Measurements from ENCODE around the gene ASH1L.
A peak's percentile ranks its signal among the peaks of the same experiment; 100 is the strongest.
"Not testable (repeated sequence)": the region's sequence is repeated elsewhere in the genome, so short reads cannot be mapped to it uniquely, and the experiment has no call there.

ASH1L gene

DNA sequence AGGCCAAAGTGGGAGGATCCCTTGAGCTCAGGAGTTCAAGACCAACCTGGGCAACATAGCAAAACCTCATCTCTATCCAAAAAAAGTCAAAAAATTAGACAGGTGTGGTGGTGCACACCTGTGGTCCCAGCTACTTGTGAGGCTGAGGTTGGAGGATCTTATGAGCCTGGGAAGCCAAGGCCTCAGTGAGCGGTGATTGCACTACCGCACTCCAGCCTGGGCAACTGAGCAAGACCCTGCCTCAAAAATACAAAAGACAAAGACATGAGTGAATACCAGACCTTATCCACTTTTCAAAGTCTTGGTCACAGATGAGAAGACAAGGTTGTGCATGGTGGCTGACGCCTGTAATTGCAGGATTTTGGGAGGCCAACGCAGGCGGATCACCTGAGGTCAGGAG, 34.3 kb upstream of the ASH1L start:
- no peak for DNase-seq (ENCODE audit: low read depth)
- TF ChIP-seq, protein P1, sequence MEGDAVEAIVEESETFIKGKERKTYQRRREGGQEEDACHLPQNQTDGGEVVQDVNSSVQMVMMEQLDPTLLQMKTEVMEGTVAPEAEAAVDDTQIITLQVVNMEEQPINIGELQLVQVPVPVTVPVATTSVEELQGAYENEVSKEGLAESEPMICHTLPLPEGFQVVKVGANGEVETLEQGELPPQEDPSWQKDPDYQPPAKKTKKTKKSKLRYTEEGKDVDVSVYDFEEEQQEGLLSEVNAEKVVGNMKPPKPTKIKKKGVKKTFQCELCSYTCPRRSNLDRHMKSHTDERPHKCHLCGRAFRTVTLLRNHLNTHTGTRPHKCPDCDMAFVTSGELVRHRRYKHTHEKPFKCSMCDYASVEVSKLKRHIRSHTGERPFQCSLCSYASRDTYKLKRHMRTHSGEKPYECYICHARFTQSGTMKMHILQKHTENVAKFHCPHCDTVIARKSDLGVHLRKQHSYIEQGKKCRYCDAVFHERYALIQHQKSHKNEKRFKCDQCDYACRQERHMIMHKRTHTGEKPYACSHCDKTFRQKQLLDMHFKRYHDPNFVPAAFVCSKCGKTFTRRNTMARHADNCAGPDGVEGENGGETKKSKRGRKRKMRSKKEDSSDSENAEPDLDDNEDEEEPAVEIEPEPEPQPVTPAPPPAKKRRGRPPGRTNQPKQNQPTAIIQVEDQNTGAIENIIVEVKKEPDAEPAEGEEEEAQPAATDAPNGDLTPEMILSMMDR (IDR thresholded peaks at IDR 0.05; ENCODE audit: insufficient read depth, low read depth, low read length, missing control alignments): no peak
- H3K4me3 ChIP-seq (ENCODE audit: low read depth, low read length): no peak overlapping the region

DNA sequence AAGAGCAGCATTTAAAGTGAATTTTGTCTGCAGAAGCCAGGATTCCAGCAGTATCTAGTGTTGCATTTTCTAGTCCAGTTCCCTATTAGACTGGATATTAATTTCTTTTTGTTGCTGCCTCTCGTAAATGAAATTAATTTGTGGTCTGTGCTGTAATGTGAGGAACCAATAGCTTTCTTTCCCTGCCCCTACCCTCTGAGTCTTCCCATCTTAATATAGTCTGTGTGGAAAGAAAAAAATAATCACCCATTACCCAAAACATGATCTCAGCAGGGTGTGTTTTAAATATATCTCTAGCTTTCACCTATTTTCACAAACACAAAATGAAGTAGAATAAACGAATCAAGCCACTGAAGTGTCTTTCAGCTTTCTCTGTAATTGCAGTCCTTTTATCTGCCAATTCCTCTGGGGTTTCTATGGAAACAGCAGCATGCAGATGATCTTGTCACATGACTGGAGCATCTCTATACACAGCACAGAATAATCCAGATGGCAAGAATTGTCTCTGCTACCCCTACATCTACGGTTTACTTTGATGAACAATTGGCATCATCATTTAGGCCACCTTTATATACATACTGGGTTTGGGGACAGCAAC, 33.4 kb upstream of the ASH1L start:
- not testable (repeated sequence) for H3K4me3 ChIP-seq (ENCODE audit: low read depth, low read length); DNase-seq (ENCODE audit: low read depth)

DNA sequence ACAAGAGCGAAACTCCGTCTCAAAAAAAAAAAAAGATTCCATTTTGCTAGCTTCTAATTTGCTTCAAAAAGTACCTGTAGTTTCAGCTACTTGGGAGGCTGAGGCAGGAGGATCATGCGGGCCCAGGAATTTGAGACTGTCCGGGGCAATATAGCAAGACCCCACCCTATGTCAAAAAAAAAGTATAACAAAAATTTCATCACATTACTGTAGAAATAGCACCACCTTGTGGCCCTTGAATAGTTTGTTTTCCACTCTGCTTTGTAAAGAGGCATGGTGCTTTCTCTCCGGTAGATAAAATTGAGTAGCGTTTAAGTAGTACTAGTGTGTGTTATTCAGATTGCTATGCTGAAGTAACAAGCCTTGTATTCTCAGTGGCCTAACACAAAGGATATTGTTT, 29.2 kb upstream of the ASH1L start:
- peak; percentile 65 for DNase-seq (ENCODE audit: low read depth)
- TF ChIP-seq, protein P1 (IDR thresholded peaks at IDR 0.05; ENCODE audit: insufficient read depth, low read depth, low read length, missing control alignments): peak; percentile 44
- H3K4me3 ChIP-seq (ENCODE audit: low read depth, low read length): no peak overlapping the region

DNA sequence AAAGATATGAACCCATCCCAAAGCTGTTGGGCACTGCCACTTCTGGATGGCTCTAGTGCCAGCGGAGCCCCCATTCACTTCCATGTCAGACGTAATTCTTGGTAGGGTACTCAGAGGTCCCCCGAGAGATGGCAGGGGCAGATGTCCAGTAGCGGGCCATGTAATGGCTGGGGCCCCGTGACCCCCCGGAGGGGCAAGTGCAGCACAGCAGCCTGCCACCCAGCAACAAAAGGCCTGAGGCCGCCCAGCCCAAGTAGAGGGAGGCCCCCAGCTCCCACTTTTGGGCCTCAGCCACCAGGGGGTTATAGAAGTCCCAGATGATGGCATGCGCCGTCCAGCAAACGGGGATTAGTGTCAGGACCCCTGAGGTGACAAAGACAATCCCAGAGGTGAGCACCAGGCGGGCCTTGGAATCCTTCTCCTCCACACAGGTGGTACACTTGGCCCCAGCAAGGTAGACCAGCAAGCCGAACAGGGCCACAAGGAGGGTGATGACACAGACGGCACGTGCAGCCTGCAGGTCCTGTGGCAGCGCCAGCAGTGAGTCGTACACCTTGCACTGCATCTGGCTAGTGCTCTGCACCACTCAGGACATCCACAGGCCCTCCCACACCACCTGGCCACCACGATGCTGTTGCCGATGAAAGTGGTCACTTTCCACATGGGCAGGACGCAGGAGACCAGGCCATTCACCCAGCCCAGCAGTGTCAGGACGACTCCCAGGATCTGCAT, 28.1 kb upstream of the ASH1L start:
- DNase-seq (ENCODE audit: low read depth); H3K4me3 ChIP-seq (ENCODE audit: low read depth, low read length): not testable (repeated sequence)

DNA sequence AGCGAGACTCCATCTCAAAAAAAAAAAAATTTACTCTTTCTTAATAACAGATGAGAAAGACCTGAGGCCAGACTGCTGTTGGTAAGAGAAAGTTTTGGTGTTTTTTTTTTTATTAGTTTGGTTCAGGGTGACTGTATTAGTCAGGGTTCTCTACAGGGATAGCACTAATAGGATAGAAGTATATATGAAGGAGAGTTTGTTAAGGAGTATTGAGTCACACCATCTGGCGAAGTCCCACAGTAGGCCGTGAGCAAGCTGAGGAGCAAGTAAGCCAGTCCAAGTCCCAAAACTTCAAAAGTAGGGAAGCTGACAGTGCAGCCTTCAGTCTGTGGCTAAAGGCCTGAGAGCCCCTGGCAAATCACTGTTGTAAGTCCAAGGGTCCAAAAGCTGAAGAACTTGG, 26.7 kb upstream of the ASH1L start:
- DNase-seq (ENCODE audit: low read depth); H3K4me3 ChIP-seq (ENCODE audit: low read depth, low read length): not testable (repeated sequence)

DNA sequence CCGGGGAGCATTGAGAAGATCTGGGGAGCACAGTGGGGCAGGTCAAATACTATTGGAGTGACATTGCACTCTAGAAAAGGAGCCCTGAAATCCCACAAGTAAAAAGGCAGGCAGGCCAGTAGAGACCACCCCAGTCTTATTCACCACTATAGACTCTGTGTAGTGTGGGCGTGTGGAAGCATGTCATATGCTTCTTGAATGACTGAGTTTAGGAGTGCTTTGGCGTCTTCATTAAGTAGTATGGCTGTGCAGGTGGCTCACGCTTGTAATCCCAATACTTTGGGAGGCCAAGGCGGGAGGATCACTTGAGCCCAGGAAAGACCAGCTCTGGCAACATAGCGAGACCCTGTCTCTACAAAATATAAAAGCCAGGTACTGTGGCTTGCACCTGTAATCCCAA, 21.2 kb upstream of the ASH1L start:
- not testable (repeated sequence) for DNase-seq (ENCODE audit: low read depth); H3K4me3 ChIP-seq (ENCODE audit: low read depth, low read length)

DNA sequence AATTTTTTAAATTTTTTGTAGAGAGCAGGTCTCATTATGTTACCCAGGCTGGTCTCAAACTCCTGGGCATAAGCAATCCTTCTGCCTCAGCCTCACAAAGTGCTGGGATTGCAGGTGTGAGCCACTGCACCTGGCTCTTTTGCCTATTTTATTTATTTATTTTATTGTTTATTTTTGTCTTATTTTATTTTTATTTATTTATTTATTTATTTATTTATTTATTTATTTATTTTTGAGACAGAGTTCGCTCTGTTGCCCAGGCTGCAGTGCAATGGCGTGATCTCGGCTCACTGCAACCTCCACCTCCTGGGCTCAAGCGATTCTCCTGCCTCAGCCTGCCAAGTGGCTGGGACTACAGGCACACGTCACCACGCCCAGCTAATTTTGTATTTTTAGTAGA, 13.0 kb upstream of the ASH1L start:
- not testable (repeated sequence) for DNase-seq (ENCODE audit: low read depth); H3K4me3 ChIP-seq (ENCODE audit: low read depth, low read length)

DNA sequence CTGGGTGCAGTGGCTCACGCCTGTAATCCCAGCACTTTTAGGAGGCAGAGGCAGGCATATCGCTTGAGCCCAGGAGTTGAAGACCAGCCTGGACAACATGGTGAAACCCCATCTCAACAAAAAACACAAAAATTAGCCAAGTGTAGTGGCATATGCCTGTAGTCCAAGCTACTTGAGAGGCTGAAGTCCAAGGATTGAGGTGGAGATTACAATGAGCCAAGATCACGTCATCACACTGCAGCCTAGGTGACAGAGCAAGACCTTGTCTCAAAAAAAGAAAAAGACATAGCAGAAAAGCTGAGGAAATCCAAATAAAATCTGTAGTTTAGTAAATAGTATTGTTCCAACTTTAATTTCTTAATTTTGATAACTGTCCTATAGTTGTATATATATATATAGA, 11.5 kb upstream of the ASH1L start:
- TF ChIP-seq, protein P1 (IDR thresholded peaks at IDR 0.05; ENCODE audit: insufficient read depth, low read depth, low read length, missing control alignments): no peak
- no peak for DNase-seq (ENCODE audit: low read depth)
- H3K4me3 ChIP-seq (ENCODE audit: low read depth, low read length): no peak overlapping the region

DNA sequence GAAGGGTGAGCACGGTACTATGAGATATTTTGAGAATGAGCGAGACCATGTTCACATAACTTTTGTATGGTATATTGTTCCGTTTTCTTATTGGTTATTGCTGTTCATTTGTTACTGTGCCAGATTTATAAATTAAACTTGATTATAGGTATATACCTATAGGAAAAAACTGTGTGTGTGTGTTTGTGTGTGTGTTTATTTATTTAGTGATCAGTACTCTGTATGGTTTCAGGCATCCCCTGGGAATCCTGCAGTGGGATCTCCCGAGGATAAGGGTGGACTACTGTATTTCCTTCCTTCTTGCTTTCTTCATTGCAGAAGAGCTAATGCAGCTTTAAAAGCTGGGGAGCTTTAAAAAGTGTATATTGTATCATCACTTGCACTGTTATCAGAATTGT, 8.0 kb upstream of the ASH1L start:
- TF ChIP-seq, protein P1 (IDR thresholded peaks at IDR 0.05; ENCODE audit: insufficient read depth, low read depth, low read length, missing control alignments): no peak
- H3K4me3 ChIP-seq (ENCODE audit: low read depth, low read length): no peak overlapping the region
- no peak for DNase-seq (ENCODE audit: low read depth)
